SK-N-SH treated with all-trans-retinoic acid at 6 μM for 48 hours (cell line): ENCODE measurements around the gene CCDC148.

Experiments used
- ATAC-seq: fragments of 200-7000 bp; cut with Tn5 transposase; 3 replicates; pipeline ENCODE4 v1.9.1; 2020; ENCODE audit warnings: mild to moderate bottlenecking, moderate library complexity
- BACH2 ChIP-seq: fragments of 250-450 bp; sonication (Bioruptor Pico); IDR thresholded peaks from 2 replicates; pipeline ENCODE4 v1.9.0; 2021; ENCODE audit warnings: mild to moderate bottlenecking, borderline replicate concordance
- CSRNP3 ChIP-seq: fragments of 250-450 bp; sonication (Bioruptor Pico); IDR thresholded peaks from 2 replicates; pipeline ENCODE4 v1.5.1; 2021; ENCODE audit warnings: mild to moderate bottlenecking, moderate library complexity
- ESRRG ChIP-seq: fragments of 250-450 bp; sonication (Bioruptor Pico); IDR thresholded peaks from 2 replicates; pipeline ENCODE4 v1.6.1; 2021; ENCODE audit warnings: mild to moderate bottlenecking
- GLIS3 ChIP-seq: fragments of 250-450 bp; sonication (Bioruptor Pico); IDR thresholded peaks from 2 replicates; pipeline ENCODE4 v1.5.0; 2020; ENCODE audit warnings: mild to moderate bottlenecking, moderate library complexity
- ISL1 ChIP-seq: fragments of 250-450 bp; sonication (Bioruptor Pico); IDR thresholded peaks from 2 replicates; pipeline ENCODE4 v2.1.2; 2022; ENCODE audit warnings: mild to moderate bottlenecking, moderate library complexity
- OSR1 ChIP-seq: fragments of 250-450 bp; sonication (Bioruptor Pico); IDR thresholded peaks from 2 replicates; pipeline ENCODE4 v1.8.0; 2022; ENCODE audit warnings: moderate library complexity, mild to moderate bottlenecking, inconsistent platforms
- POU6F1 ChIP-seq: fragments of 250-450 bp; sonication (Bioruptor Pico); IDR thresholded peaks from 2 replicates; pipeline ENCODE4 v1.8.0; 2021; ENCODE audit warnings: low read depth, mild to moderate bottlenecking, moderate library complexity, borderline replicate concordance
- PPARA ChIP-seq: fragments of 250-450 bp; sonication (Bioruptor Pico); IDR thresholded peaks from 2 replicates; pipeline ENCODE4 v1.5.0; 2020; ENCODE audit warnings: mild to moderate bottlenecking, borderline replicate concordance
- RARB ChIP-seq: fragments of 250-450 bp; sonication (Bioruptor Pico); IDR thresholded peaks from 2 replicates; pipeline ENCODE4 v1.8.0; 2021; ENCODE audit warnings: mild to moderate bottlenecking, moderate library complexity
- SNAI2 ChIP-seq: fragments of 250-450 bp; sonication (Bioruptor Pico); IDR thresholded peaks from 2 replicates; pipeline ENCODE4 v1.5.0; 2020; ENCODE audit warnings: mild to moderate bottlenecking, moderate library complexity
- TCF4 ChIP-seq: fragments of 250-450 bp; sonication (Bioruptor Pico); IDR thresholded peaks from 2 replicates; pipeline ENCODE4 v1.8.0; 2021; ENCODE audit warnings: mild to moderate bottlenecking, moderate library complexity, borderline replicate concordance
- TOX ChIP-seq: fragments of 250-450 bp; sonication (Bioruptor Pico); IDR thresholded peaks from 2 replicates; pipeline ENCODE4 v1.8.0; 2021; ENCODE audit warnings: mild to moderate bottlenecking, moderate library complexity, borderline replicate concordance
- ZC3H10 ChIP-seq: fragments of 250-450 bp; sonication (Bioruptor Pico); IDR thresholded peaks from 2 replicates; pipeline ENCODE4 v1.5.1; 2021; ENCODE audit warnings: mild to moderate bottlenecking, moderate library complexity
- ZFP3 ChIP-seq: fragments of 250-450 bp; sonication (Bioruptor Pico); IDR thresholded peaks from 2 replicates; pipeline ENCODE4 v1.5.0; 2020; ENCODE audit warnings: mild to moderate bottlenecking, moderate library complexity
- ZFP30 ChIP-seq: fragments of 450-650 bp; formaldehyde crosslinking; IDR thresholded peaks from 2 replicates; pipeline ENCODE4 v1.5.0; 2022; ENCODE audit warnings: mild to moderate bottlenecking, moderate library complexity
- ZNF565 ChIP-seq: fragments of 450-650 bp; formaldehyde crosslinking; conservative IDR thresholded peaks from 2 replicates; pipeline ENCODE4 v1.5.0; 2020; ENCODE audit warnings: low read depth, mild to moderate bottlenecking, moderate library complexity
- ZNF70 ChIP-seq: fragments of 450-650 bp; formaldehyde crosslinking; IDR thresholded peaks from 2 replicates; pipeline ENCODE4 v1.5.0; 2020; ENCODE audit warnings: mild to moderate bottlenecking, moderate library complexity
- ZNF8 ChIP-seq: fragments of 450-650 bp; formaldehyde crosslinking; IDR thresholded peaks from 2 replicates; pipeline ENCODE4 v1.5.0; 2020; ENCODE audit warnings: mild to moderate bottlenecking, moderate library complexity
- TF ChIP-seq, protein P1 (sequence below): fragments of 250-450 bp; sonication (Bioruptor Pico); IDR thresholded peaks from 2 replicates; pipeline ENCODE4 v1.8.0; 2020; ENCODE audit warnings: mild to moderate bottlenecking, moderate library complexity, borderline replicate concordance
- TF ChIP-seq, protein P2 (sequence below): fragments of 250-450 bp; sonication (Bioruptor Pico); IDR thresholded peaks from 2 replicates; pipeline ENCODE4 v1.5.1; 2020; ENCODE audit warnings: low read depth, mild to moderate bottlenecking, moderate library complexity
- TF ChIP-seq, protein P3 (sequence below): fragments of 250-450 bp; sonication (Bioruptor Pico); IDR thresholded peaks from 2 replicates; pipeline ENCODE4 v1.5.0; 2020; ENCODE audit warnings: mild to moderate bottlenecking, moderate library complexity

Gene CCDC148

DNA sequence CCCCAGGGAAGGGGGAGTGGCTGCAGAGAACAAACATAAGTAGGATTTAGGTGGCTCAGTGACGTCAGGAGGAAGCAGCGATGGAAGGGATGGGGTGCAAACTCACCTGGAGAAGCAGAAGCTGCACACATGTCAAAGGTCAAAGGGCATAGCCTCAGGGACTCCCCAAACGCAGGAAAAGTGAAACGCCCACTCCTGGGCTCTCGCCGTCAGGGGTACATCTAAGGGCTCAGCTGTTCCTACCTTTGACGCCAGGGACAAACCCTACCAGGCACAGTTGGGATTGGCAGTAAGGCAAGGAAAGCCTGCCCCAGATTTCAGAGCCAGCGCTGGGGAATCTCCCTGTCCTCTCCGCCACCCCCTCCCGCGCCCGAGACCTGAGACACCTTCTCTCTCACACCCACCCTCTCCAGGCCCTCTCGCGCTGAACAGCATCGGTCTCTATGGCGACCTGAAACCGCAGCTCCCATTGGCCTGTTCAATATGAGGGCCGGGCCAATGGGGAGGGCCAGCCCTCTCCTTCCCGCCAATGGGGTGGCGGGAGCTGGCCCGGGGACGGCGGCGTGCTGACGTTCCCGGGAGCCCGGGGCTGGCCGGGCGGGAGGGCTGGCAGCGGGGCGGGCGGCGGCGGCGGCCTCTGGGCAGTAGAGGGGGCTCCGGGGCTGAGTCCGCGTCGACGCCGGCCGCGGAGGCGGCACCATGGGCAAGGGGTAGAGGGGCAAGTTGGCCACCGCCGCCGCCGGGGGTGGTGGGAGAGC is at the start of gene CCDC148, which contains the start of gene PKP4:
TSS of gene CCDC148 (minus strand) at position 445 of the 758 bp plus-strand sequence. CDS start at position 131, 314 bp downstream.
TSS of gene PKP4 (plus strand) at position 644 of the 758 bp plus-strand sequence. CDS start 76,233 bp downstream, outside the sequence.
- TF ChIP-seq GLIS3 (no peak), TOX (CRISPR knock-in tag) (no peak), BACH2 (CRISPR knock-in tag) (no peak), RARB (CRISPR knock-in tag) (no peak)
- TF ChIP-seq, protein P1, sequence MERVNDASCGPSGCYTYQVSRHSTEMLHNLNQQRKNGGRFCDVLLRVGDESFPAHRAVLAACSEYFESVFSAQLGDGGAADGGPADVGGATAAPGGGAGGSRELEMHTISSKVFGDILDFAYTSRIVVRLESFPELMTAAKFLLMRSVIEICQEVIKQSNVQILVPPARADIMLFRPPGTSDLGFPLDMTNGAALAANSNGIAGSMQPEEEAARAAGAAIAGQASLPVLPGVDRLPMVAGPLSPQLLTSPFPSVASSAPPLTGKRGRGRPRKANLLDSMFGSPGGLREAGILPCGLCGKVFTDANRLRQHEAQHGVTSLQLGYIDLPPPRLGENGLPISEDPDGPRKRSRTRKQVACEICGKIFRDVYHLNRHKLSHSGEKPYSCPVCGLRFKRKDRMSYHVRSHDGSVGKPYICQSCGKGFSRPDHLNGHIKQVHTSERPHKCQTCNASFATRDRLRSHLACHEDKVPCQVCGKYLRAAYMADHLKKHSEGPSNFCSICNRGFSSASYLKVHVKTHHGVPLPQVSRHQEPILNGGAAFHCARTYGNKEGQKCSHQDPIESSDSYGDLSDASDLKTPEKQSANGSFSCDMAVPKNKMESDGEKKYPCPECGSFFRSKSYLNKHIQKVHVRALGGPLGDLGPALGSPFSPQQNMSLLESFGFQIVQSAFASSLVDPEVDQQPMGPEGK (CRISPR knock-in tag), result 0 out of 2 replicates have a peak, but pooled peaks have one; percentile 27
- peak; percentile 87 for ATAC-seq

GRCh38 chr2:158505448-158505934 is 48.9 kb upstream of the CCDC148 start:
- no peak for TF ChIP-seq ZFP3 (CRISPR knock-in tag)
- TF ChIP-seq CSRNP3 (CRISPR knock-in tag), result no peak
- no peak for TF ChIP-seq ZNF8 (CRISPR knock-in tag)
- TF ChIP-seq ZC3H10 (CRISPR knock-in tag), result no peak
- no peak for TF ChIP-seq ESRRG (CRISPR knock-in tag)
- ATAC-seq, result no peak

DNA sequence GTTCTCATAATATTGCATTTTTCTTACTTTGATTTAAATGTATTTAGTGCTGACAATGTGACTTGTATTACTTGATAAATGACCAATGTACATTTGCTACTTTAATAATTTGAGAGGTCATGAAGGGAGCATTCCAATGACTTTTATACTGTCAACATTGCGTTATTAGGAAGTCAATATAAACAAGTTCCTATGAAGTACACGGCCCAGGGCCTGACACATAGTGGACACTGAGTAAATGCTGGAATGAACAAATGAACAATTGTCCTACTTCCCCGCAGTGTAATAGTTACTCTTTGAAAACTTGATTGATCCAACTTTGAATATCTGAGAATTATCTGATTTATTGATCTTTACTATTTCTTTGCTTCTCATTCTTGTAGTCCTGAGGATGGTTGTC is 47.5 kb upstream of the CCDC148 start:
- TF ChIP-seq, protein P2, sequence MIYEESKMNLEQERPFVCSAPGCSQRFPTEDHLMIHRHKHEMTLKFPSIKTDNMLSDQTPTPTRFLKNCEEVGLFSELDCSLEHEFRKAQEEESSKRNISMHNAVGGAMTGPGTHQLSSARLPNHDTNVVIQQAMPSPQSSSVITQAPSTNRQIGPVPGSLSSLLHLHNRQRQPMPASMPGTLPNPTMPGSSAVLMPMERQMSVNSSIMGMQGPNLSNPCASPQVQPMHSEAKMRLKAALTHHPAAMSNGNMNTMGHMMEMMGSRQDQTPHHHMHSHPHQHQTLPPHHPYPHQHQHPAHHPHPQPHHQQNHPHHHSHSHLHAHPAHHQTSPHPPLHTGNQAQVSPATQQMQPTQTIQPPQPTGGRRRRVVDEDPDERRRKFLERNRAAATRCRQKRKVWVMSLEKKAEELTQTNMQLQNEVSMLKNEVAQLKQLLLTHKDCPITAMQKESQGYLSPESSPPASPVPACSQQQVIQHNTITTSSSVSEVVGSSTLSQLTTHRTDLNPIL (CRISPR knock-in tag), result no peak
- no peak for TF ChIP-seq TOX (CRISPR knock-in tag)
- TF ChIP-seq TCF4 (CRISPR knock-in tag), result no peak
- TF ChIP-seq ZNF565 (CRISPR knock-in tag), result no peak
- no peak for TF ChIP-seq OSR1 (CRISPR knock-in tag)
- TF ChIP-seq ESRRG (CRISPR knock-in tag), result no peak
- TF ChIP-seq CSRNP3 (CRISPR knock-in tag), result no peak
- no peak for TF ChIP-seq ZNF70
- no peak for TF ChIP-seq PPARA (CRISPR knock-in tag)
- no peak for TF ChIP-seq SNAI2 (CRISPR knock-in tag)
- no peak for TF ChIP-seq POU6F1
- no peak for TF ChIP-seq ISL1 (CRISPR knock-in tag)
- TF ChIP-seq, protein P3, sequence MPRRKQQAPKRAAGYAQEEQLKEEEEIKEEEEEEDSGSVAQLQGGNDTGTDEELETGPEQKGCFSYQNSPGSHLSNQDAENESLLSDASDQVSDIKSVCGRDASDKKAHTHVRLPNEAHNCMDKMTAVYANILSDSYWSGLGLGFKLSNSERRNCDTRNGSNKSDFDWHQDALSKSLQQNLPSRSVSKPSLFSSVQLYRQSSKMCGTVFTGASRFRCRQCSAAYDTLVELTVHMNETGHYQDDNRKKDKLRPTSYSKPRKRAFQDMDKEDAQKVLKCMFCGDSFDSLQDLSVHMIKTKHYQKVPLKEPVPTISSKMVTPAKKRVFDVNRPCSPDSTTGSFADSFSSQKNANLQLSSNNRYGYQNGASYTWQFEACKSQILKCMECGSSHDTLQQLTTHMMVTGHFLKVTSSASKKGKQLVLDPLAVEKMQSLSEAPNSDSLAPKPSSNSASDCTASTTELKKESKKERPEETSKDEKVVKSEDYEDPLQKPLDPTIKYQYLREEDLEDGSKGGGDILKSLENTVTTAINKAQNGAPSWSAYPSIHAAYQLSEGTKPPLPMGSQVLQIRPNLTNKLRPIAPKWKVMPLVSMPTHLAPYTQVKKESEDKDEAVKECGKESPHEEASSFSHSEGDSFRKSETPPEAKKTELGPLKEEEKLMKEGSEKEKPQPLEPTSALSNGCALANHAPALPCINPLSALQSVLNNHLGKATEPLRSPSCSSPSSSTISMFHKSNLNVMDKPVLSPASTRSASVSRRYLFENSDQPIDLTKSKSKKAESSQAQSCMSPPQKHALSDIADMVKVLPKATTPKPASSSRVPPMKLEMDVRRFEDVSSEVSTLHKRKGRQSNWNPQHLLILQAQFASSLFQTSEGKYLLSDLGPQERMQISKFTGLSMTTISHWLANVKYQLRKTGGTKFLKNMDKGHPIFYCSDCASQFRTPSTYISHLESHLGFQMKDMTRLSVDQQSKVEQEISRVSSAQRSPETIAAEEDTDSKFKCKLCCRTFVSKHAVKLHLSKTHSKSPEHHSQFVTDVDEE (CRISPR knock-in tag), result no peak
- TF ChIP-seq ZFP30 (CRISPR knock-in tag), result no peak
- TF ChIP-seq, all 23 proteins: peak for 0
- no peak for ATAC-seq
